Measurements from ENCODE around the gene EDC3.
"Not testable (repeated sequence)": the region's sequence is repeated elsewhere in the genome, so short reads cannot be mapped to it uniquely, and the experiment has no call there.

EDC3 gene

GRCh38 chr15:74695597-74696397 lies at the start of gene EDC3:
TSS of gene EDC3 (minus strand) at chr15:74696024. CDS start at chr15:74675124, 20,900 bp downstream.
- no peak for FAIRE-seq

GRCh38 chr15:74742422-74742821 lies 46.6 kb upstream of the EDC3 start:
- FAIRE-seq = no peak

- FAIRE-seq = not testable (repeated sequence)
Observed at GRCh38 chr15:74738239-74738638, 42.4 kb upstream of the EDC3 start.

- no peak for FAIRE-seq
Observed at GRCh38 chr15:74735305-74735704, 39.5 kb upstream of the EDC3 start.

- FAIRE-seq = no peak
Observed at GRCh38 chr15:74733269-74733668, 37.4 kb upstream of the EDC3 start.

- FAIRE-seq = no peak
Observed at GRCh38 chr15:74732846-74733245, 37.0 kb upstream of the EDC3 start.

GRCh38 chr15:74730619-74731316 lies 34.9 kb upstream of the EDC3 start:
- no peak for FAIRE-seq

GRCh38 chr15:74729372-74729771 lies 33.5 kb upstream of the EDC3 start:
- not testable (repeated sequence) for FAIRE-seq

GRCh38 chr15:74728699-74729098 lies 32.9 kb upstream of the EDC3 start:
- not testable (repeated sequence) for FAIRE-seq

GRCh38 chr15:74727727-74728126 lies 31.9 kb upstream of the EDC3 start:
- FAIRE-seq = no peak

- FAIRE-seq = no peak
Observed at GRCh38 chr15:74726774-74727164, 30.9 kb upstream of the EDC3 start.

GRCh38 chr15:74725845-74726773 lies 30.3 kb upstream of the EDC3 start:
- FAIRE-seq = no peak

- FAIRE-seq = no peak
Observed at GRCh38 chr15:74725225-74725774, 29.5 kb upstream of the EDC3 start, which contains the start of gene CYP1A1. TSS of gene CYP1A1 (minus strand) at chr15:74725528. CDS start at chr15:74723097, 2,431 bp downstream.

- no peak for FAIRE-seq
Observed at GRCh38 chr15:74724570-74725224, 28.9 kb upstream of the EDC3 start.

- peak; percentile 55 for FAIRE-seq
Observed at GRCh38 chr15:74723754-74724334, 28.0 kb upstream of the EDC3 start.

GRCh38 chr15:74723187-74723586 lies 27.4 kb upstream of the EDC3 start:
- FAIRE-seq = no peak

GRCh38 chr15:74722591-74722990 lies 26.8 kb upstream of the EDC3 start:
- FAIRE-seq = no peak

- no peak for FAIRE-seq
Observed at GRCh38 chr15:74716651-74717050, 20.8 kb upstream of the EDC3 start.

GRCh38 chr15:74712311-74712710 lies 16.5 kb upstream of the EDC3 start:
- no peak for FAIRE-seq

GRCh38 chr15:74710319-74711094 lies 14.7 kb upstream of the EDC3 start:
- no peak for FAIRE-seq

- no peak for FAIRE-seq
Observed at GRCh38 chr15:74709892-74710291, 14.1 kb upstream of the EDC3 start.

All from islet of Langerhans (tissue), 1 donor.